GM18526 (cell line): ENCODE data around the gene PRKCE.

Experiments
- POLR2A ChIP-seq: IDR thresholded peaks from 3 replicates; pipeline ENCODE4 v1.6.1; 2011; ENCODE audit not compliant: insufficient read length; ENCODE audit errors: extremely low read depth

PRKCE gene

GRCh38 chr2:45761635-45762034, 110.2 kb downstream of the PRKCE start:
- TF ChIP-seq POLR2A: no peak

DNA sequence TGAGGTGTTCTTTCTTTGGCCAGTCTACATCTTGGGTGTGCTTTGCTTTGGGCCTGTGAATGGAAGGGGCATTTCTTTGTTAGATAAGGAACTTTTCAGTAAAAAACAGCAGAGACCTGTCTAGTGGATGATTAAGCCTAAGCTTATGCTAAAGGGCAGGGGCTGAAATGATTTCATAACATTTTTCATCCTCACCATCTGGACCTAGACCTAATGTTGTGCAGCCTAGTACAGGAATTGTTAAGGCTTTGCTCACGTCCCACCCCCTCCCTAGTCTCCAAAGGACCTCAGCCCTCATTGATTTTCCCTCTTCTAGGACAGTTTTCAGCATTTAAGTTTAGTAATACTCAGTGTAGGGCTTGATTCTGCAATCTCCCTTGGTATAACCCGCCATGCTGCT, 111.8 kb downstream of the PRKCE start:
- TF ChIP-seq POLR2A: no peak

DNA sequence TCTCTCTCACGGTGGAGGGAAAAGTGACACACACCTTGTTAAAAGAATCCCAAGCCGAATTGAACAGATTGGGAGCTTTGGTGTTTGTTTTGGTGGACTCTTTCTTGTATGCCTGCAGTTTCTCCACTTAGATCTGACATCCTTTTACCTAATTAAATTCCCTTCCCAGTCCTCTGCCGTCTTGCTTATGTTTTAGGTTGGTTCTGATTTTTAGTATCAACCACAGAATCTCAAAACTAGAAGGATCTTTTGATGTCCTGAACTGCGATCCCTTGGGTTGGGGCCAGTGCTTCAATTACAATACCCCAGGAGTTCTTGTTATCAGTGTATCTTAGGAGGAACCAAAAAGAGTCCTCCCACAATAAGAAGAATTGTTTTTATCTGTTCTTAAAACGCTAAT, 112.3 kb downstream of the PRKCE start:
- no peak for TF ChIP-seq POLR2A

- no peak for TF ChIP-seq POLR2A
Measured at GRCh38 chr2:45765007-45765727, 113.7 kb downstream of the PRKCE start.

GRCh38 chr2:45765728-45766254, 114.3 kb downstream of the PRKCE start:
- no peak for TF ChIP-seq POLR2A

GRCh38 chr2:45768208-45768607, 116.7 kb downstream of the PRKCE start:
- no peak for TF ChIP-seq POLR2A

- no peak for TF ChIP-seq POLR2A
Measured at GRCh38 chr2:45769056-45769455, 117.6 kb downstream of the PRKCE start.

GRCh38 chr2:45769854-45770576, 118.5 kb downstream of the PRKCE start:
- TF ChIP-seq POLR2A: no peak

- no peak for TF ChIP-seq POLR2A
Measured at GRCh38 chr2:45770811-45771210, 119.3 kb downstream of the PRKCE start.

- no peak for TF ChIP-seq POLR2A
Measured at GRCh38 chr2:45771261-45771660, 119.8 kb downstream of the PRKCE start.

DNA sequence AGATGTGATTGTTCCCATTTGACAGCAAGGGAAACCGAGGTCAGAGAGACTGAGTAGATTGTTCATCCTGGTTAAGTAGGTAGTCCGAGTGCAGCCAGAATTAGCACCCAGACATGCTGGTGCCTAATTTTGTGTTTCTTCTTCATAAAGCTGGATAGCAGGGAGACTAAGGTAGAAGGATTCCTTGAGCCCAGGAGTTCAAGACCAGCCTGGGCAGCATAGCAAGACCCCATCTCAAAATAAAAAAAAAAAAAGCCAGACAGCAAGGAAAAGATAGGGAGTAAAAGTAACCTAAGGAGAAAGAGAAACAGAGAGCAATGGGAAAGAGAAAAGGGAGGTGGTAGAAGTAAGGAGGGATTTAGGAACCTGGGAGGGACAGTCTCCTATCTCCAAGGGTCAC, 120.6 kb downstream of the PRKCE start:
- TF ChIP-seq POLR2A: no peak

DNA sequence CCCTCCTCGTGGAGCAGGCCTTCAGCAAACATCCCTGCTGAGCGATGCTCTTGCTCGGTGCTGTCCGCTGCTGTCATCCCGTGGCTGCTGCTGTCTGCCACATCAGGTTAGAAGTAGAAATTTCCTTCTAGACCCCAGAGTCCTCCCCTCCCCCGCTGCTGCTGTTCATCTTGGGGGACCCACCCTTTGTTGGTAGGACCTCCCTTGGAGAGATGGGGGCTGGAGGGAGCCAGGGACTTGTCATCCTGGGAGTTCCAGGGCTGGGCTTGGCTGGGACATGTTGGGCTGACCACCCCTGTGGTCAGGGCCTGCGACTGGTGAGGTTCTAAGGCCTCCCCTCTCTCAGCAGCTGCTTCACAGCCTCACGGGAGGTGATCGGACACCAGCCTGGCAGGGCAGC, 122.4 kb downstream of the PRKCE start:
- no peak for TF ChIP-seq POLR2A

- no peak for TF ChIP-seq POLR2A
Measured at GRCh38 chr2:45774688-45775244, 123.3 kb downstream of the PRKCE start.

DNA sequence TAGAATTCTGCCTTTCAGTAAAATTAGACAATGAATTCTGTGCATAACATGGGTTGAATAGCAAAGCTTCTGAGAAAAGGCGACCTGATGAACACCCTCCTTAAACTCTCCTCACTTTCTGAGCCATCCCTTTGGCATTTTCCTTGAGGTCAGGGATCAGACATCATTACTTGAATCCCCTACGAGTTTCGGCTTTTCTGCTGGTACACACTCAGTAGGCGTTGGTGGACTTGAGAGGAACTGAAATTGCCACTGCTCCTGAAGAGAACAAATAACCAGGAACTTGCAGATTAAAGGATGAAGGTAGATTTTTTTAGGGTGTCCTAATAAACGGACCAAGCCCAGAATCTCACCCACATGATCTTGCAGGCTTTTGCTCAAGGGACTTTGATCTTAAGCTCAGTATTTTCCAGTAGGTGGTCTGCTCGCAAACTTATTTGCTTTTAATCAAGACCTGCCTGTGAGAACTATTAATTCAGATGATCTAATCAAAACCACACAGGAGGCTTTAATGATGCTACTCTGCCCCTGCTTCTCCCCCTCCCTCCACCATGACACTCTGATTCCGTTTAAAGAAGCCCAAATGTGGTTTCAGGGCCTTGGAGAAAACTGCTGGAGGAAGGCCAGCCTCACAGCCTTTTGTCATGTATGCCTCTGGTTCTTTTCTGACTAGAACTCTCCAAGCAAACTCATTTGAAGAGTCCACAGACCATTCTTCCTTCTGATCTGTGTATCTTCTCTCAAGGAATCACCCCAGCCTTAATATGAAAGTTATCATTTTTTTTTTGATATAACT, 124.9 kb downstream of the PRKCE start:
- TF ChIP-seq POLR2A: no peak

- no peak for TF ChIP-seq POLR2A
Measured at GRCh38 chr2:45777996-45778719, 126.7 kb downstream of the PRKCE start.

- no peak for TF ChIP-seq POLR2A
Measured at GRCh38 chr2:45778720-45779171, 127.3 kb downstream of the PRKCE start.
